ENCODE data around the gene CORT.

CORT gene

DNA sequence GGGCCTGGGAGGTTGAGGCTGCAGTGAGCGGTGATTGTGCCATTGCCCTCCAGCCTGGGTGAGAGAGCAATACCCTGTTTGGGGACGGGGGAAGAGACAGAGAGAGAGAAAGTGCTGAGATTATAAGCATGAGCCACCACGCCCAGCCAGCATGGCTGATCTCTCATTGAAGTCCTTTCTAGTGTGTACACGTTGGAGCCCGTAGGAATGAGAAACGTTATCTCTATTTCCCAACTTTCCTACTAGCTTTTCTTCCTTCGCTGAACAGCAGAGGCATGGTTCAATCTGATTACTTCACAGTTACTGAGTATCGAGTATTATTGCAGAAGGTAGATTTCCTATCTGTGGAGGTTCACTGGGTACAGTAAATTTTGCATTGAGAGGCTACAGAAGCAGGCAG lies 29.5 kb downstream of the CORT start:
- no peak for DNase-seq

GRCh38 chr1:10480614-10481013 lies 30.8 kb downstream of the CORT start:
- no peak for DNase-seq

GRCh38 chr1:10484521-10484920 lies 34.7 kb downstream of the CORT start:
- DNase-seq: no peak

DNA sequence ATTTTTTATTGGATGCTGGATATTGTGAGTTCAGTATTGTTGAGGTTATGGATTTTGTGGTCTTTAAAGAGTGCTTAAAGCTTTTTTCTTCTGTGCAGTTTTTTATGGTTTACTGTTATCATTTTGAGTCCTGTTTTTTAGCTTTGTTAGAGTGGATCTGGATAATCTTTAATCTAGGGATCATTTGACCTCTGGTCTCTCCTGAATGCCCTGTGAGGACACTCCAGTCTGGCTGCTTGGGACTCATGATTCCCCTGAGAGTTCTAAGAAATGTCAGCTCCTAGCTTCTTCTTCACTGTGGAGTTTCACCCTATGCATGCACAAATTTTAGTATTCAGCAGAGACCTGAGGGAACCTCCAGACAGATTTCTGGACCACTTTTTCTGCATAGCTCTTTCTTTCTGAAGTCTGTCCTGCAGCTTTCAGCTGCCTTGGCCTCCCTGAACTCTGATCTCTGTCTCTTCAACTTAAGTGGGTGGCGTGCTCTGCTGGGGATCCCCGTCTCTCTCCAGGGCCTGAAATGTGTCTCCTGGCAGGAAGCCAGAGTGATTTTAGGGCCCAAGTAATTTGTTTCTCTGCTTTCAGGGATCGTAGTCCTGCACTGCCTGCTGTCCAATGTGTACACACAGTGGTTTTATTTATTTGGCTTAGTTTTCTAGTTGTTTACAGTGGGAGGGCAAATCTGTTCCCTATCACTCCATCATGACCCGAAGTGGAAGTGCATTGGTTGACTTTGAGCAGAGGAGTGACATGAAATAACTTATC lies 39.6 kb downstream of the CORT start:
- no peak for DNase-seq

DNA sequence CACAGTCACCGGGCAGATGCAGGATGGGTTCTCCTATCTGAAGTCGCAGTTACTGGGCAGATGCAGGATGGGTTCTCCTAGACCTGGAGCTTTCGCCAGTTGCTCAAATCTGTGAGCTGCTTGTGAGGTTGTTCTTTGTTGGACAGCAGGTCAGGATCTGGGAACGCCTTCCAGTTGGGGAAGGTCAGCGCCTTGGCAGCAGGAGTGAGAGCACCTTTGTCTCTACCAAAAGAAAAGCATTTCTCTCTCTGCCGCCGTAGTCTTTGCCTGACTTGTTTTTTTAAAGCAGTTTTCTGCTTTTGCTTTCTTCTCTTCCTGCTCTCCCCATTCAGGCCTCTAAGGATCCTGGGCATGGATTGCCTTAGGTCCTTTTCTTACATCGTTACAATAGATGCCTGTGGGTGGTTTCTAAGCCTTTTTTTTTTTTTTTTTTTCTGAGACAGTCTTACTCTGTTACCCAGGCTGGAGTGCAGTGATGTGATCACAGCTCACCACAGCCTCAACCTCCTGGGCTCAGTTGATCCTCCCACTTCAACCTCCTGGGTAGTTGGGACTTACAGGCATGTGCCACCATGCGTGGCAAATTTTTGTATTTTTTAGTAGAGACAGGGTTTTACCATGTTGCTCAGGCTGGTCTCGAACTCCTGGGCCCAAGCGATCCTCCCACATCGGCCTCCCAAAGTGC lies 40.6 kb downstream of the CORT start:
- DNase-seq: no peak

DNA sequence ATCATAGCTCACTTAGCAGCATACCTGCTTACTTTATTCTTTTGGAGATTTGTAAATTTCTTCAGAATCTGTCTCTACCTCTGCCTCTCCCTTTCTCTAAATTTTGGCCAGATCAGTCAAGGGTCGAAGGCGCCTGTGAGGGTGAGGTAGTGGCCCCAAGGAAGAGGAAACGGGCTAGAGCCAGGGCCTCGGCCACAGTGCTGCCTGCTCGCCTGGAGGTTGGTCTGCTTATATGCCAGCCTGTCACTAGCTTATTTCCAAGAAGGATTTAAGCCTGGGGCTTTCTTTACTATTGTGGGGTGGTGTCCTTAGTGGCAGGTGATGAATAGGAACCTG lies 44.6 kb downstream of the CORT start:
- DNase-seq: no peak

- DNase-seq: peak; percentile 28
These were observed 45.1 kb downstream of the CORT start for GRCh38 chr1:10494754-10495474.

- DNase-seq: no peak
These were observed 45.6 kb downstream of the CORT start for GRCh38 chr1:10495475-10495817.

DNA sequence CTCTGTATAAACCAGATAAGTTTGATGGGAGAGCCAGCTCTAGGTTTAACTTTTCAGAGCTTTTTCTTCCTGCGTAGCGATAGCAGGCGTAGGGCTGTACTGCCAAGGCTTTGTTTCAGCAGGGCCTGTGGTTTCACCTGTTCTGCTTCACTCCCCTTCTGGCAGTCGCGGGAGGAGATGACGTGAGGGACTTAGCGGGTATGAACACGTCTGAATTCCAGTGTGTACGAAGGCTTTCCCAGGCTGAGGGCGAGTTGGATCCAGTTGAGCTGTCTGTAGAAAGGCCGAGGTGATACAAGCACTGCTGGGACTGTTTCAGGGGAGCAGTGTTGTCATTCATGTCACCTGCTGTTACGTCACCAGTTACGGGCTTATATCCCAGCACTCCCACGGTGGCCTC lies 46.1 kb downstream of the CORT start:
- no peak for DNase-seq

GRCh38 chr1:10497109-10497508 lies 47.3 kb downstream of the CORT start:
- DNase-seq: no peak

- no peak for DNase-seq
These were observed 48.4 kb downstream of the CORT start for GRCh38 chr1:10498231-10498630.

Data from amniotic stem cell (primary cell).